ENCODE data around the gene USP12. TPM values are rescaled to one million over a fixed set of nuclear protein-coding genes. Genes with fewer than 3 reads are reported as not detected.

Gene USP12
- total RNA-seq, 1 experiment from 2014 or later, result 26.1 TPM

GRCh38 chr13:27027086-27027667, 144.4 kb downstream of the USP12 start:
- no peak overlapping the region for H3K27ac Mint-ChIP-seq
- ATAC-seq (peak; percentile 43; the same call in 1 of the 2 replicates), DNase-seq (ENCODE audit: low spot score) (no peak)
- no peaks in the 10 kb centered on the region for H3K36me3 Mint-ChIP-seq
- no peaks in the 10 kb centered on the region for H3K27me3 Mint-ChIP-seq (ENCODE audit: low read depth)
- no peak overlapping the region for H3K4me3 Mint-ChIP-seq
- TF ChIP-seq MAX (CRISPR knock-in tag; IDR thresholded peaks at IDR 0.05), result no peak
- TF ChIP-seq ELF4 (CRISPR knock-in tag; IDR thresholded peaks at IDR 0.05; ENCODE audit: low read depth), result no peak
- TF ChIP-seq GABPB1 (CRISPR knock-in tag; IDR thresholded peaks at IDR 0.05), result no peak
- no peak for TF ChIP-seq AFF4 (CRISPR knock-in tag; IDR thresholded peaks at IDR 0.05; ENCODE audit: borderline replicate concordance)
- no peak for TF ChIP-seq ZNF423 (CRISPR knock-in tag; IDR thresholded peaks at IDR 0.05)
- no peak for TF ChIP-seq ARID4B (CRISPR knock-in tag; IDR thresholded peaks at IDR 0.05; ENCODE audit: borderline replicate concordance)
- TF ChIP-seq OVOL2 (CRISPR knock-in tag; IDR thresholded peaks at IDR 0.05; ENCODE audit: borderline replicate concordance), result no peak
- TF ChIP-seq MLX (CRISPR knock-in tag; IDR thresholded peaks at IDR 0.05), result no peak
- TF ChIP-seq ZNF671 (CRISPR knock-in tag; IDR thresholded peaks at IDR 0.05), result no peak
- H3K4me1 Mint-ChIP-seq, result peaks cover 7% of the 10 kb centered on the region
- ChIA-PET POLR2A (no interaction called here), CTCF (interaction anchor here (0.5 to 1.3 kb wide), 2 partner anchors 8 to 13 kb away, joined by 3 to 5 read pairs; no protein-coding TSS in a partner anchor)
- H3K9me3 Mint-ChIP-seq, result peaks cover 6% of the 10 kb centered on the region

- no peak for TF ChIP-seq STAT6 (CRISPR knock-in tag; conservative IDR thresholded peaks at IDR 0.05; ENCODE audit: low read depth)
- no peak for TF ChIP-seq ERG (CRISPR knock-in tag; IDR thresholded peaks at IDR 0.05)
- no peak for TF ChIP-seq SMAD4 (CRISPR knock-in tag; IDR thresholded peaks at IDR 0.05)
- no peak for TF ChIP-seq NFE2L1 (CRISPR knock-in tag; IDR thresholded peaks at IDR 0.05)
- no peak for TF ChIP-seq FOXK1 (CRISPR knock-in tag; IDR thresholded peaks at IDR 0.05)
- TF ChIP-seq ZMAT4 (CRISPR knock-in tag; IDR thresholded peaks at IDR 0.05), result no peak
- no peak for TF ChIP-seq ZNF423 (CRISPR knock-in tag; IDR thresholded peaks at IDR 0.05)
- no peak for TF ChIP-seq ZNF263 (CRISPR knock-in tag; IDR thresholded peaks at IDR 0.05; ENCODE audit: low read depth)
- TF ChIP-seq PRRX2 (CRISPR knock-in tag; IDR thresholded peaks at IDR 0.05), result no peak
- TF ChIP-seq MYBL2 (CRISPR knock-in tag; IDR thresholded peaks at IDR 0.05), result no peak
- TF ChIP-seq CREB1 (CRISPR knock-in tag; IDR thresholded peaks at IDR 0.05), result no peak
- no peak for TF ChIP-seq MAX (CRISPR knock-in tag; IDR thresholded peaks at IDR 0.05)
- no peak for TF ChIP-seq EMX1 (CRISPR knock-in tag; IDR thresholded peaks at IDR 0.05)
- no peak for TF ChIP-seq OVOL2 (CRISPR knock-in tag; IDR thresholded peaks at IDR 0.05; ENCODE audit: borderline replicate concordance)
- no peaks in the 10 kb centered on the region for H3K36me3 Mint-ChIP-seq
- no peak for DNase-seq (ENCODE audit: low spot score)
- H3K27ac Mint-ChIP-seq, result no peak overlapping the region
- peaks cover 5% of the 10 kb centered on the region; the same call in 1 of the 2 replicates for H3K4me1 Mint-ChIP-seq
- ChIA-PET POLR2A (no interaction called here), CTCF (interaction anchor here (1.3 kb wide), 1 partner anchor 9 kb away, joined by 3 read pairs; no protein-coding TSS in a partner anchor)
- H3K4me3 Mint-ChIP-seq, result no peak overlapping the region
- ATAC-seq, result no peak
- H3K9me3 Mint-ChIP-seq, result peaks cover 4% of the 10 kb centered on the region
- no peaks in the 10 kb centered on the region for H3K27me3 Mint-ChIP-seq (ENCODE audit: low read depth)
These were observed 145.2 kb downstream of the USP12 start for GRCh38 chr13:27026396-27026795.
